ENCODE measurements around the gene CPNE1. TPM values are rescaled to one million over a fixed set of nuclear protein-coding genes. Genes with fewer than 3 reads are reported as not detected.

CPNE1 gene
- total RNA-seq, 1 experiment from 2014 or later, result 155 TPM

DNA sequence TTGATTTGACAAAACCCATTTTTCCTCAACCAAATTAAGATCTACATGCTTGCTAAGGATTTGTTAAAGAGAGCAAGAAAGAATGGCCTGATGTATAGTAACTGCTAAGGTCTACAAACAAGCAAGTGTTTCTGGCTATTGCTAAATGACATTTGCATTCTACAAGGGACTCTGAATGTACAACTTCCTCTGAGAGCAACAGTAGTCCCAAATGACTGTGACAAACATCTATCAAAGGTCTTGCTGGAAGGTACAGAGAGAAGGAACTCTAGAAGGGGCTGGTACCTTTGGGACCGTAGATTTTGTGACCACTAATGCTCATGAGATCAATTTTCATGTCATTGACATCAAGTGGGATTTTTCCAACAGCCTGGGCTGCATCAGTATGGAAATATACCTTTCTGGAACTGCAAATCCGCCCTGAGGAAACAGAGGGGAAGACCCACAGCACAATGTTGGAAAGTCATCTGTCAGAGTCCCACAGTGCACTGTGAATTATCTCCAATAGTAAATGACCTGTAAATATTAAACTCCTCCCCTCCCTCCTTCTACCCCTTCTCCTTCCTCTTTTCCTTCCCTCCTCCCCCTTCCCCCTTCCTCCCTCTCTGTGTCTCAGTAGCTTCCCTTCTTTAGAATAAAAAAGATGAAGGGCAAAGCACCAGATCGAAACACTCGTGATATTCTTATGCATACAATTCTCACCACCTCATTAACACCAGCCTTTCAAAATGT, 15.9 kb upstream of the CPNE1 start:
- Histone ChIP-seq H2AFZ (ENCODE audit: low read length) (no peak overlapping the region), H2BK20ac (ENCODE audit: low read depth, low read length, poor library complexity, severe bottlenecking) (no peak overlapping the region), H3K14ac (ENCODE audit: insufficient read depth, low read length) (no peak overlapping the region), H3K4ac (ENCODE audit: low read depth, low read length) (no peak overlapping the region), H4K91ac (ENCODE audit: insufficient read length, low read depth, low read length) (no peak overlapping the region), H3K9ac (ENCODE audit: extremely low read depth, insufficient read length, low read length) (no peak overlapping the region), H4K8ac (replicated peaks; ENCODE audit: insufficient read length, low read depth, low read length) (no peak overlapping the region), H3K18ac (ENCODE audit: insufficient read length, low read depth, low read length) (no peak overlapping the region), H3K27me3 (ENCODE audit: insufficient read depth, low read length) (no peaks in the 10 kb centered on the region), H3K27ac (ENCODE audit: insufficient read length, low read depth, low read length) (no peak overlapping the region), H4K5ac (ENCODE audit: insufficient read length, low read depth, low read length) (no peak overlapping the region), H3K4me1 (ENCODE audit: insufficient read depth, low read length) (no peaks in the 10 kb centered on the region), H2BK5ac (ENCODE audit: insufficient read length, low read length) (no peak overlapping the region), H3K4me2 (ENCODE audit: insufficient read depth, insufficient read length, low read length) (no peak overlapping the region), H3T11ph (ENCODE audit: low read length) (no peak overlapping the region), H3K79me2 (ENCODE audit: insufficient read depth, low read length) (no peaks in the 10 kb centered on the region), H3K56ac (ENCODE audit: insufficient read length, low read depth, low read length) (no peak overlapping the region), H2BK15ac (ENCODE audit: low read depth, low read length) (no peak overlapping the region), H3K79me1 (ENCODE audit: insufficient read depth, low read depth, low read length, poor library complexity, severe bottlenecking) (no peaks in the 10 kb centered on the region), H4K20me1 (ENCODE audit: control insufficient read depth, insufficient read depth, insufficient read length) (no peaks in the 10 kb centered on the region), H2AK5ac (ENCODE audit: insufficient read length, low read length) (no peak overlapping the region), H3K9me3 (ENCODE audit: control insufficient read depth, low read depth, low read length) (no peaks in the 10 kb centered on the region), H3K23me2 (ENCODE audit: insufficient read length, low read depth, low read length, poor library complexity, severe bottlenecking) (no peaks in the 10 kb centered on the region), H3K23ac (ENCODE audit: insufficient read length, low read depth, low read length) (no peak overlapping the region), H2BK120ac (ENCODE audit: low read depth, low read length, poor library complexity, severe bottlenecking) (no peak overlapping the region), H2BK12ac (ENCODE audit: insufficient read length, low read depth, low read length) (no peak overlapping the region)
- TF ChIP-seq, protein P1, sequence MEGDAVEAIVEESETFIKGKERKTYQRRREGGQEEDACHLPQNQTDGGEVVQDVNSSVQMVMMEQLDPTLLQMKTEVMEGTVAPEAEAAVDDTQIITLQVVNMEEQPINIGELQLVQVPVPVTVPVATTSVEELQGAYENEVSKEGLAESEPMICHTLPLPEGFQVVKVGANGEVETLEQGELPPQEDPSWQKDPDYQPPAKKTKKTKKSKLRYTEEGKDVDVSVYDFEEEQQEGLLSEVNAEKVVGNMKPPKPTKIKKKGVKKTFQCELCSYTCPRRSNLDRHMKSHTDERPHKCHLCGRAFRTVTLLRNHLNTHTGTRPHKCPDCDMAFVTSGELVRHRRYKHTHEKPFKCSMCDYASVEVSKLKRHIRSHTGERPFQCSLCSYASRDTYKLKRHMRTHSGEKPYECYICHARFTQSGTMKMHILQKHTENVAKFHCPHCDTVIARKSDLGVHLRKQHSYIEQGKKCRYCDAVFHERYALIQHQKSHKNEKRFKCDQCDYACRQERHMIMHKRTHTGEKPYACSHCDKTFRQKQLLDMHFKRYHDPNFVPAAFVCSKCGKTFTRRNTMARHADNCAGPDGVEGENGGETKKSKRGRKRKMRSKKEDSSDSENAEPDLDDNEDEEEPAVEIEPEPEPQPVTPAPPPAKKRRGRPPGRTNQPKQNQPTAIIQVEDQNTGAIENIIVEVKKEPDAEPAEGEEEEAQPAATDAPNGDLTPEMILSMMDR (conservative IDR thresholded peaks at IDR 0.05), result no peak
- Mint-ChIP-seq H3K4me3 (no peak overlapping the region), H3K27ac (peak overlapping the region in 1 of 3 experiments; percentile 55; a peak in 2 of 7 replicates), H3K27me3 (ENCODE audit: low read depth) (no peaks in the 10 kb centered on the region), H3K9me3 (no peaks in the 10 kb centered on the region), H3K4me1 (peaks cover 0 to 3% of the 10 kb centered on the region in 2 experiments; a peak in 1 of 4 replicates), H3K36me3 (ENCODE audit: insufficient read depth in 1 of 3, low read depth in 3 of 3) (peaks cover 0 to 5% (median 4%) of the 10 kb centered on the region in 3 experiments; a peak in 3 of 7 replicates)
- WGBS (ENCODE audit: extremely low coverage, insufficient read length, low lambda C conversion rate), result no CpG with 5 or more reads among the region's 4 CpGs
- DNase-seq, result no peak

Data from H9 (cell line).